H1 (cell line): ENCODE data around the gene CNNM3.

Experiments
- EGR1 ChIP-seq: IDR thresholded peaks from 2 replicates; pipeline ENCODE4 v1.6.1; 2011; ENCODE audit warnings: low read depth, low read length, borderline replicate concordance
- TF ChIP-seq, protein P1 (sequence below), 3 experiments: IDR thresholded peaks; 1 replicate in 2 of 3; 2 replicates in 1 of 3; pipeline versions ENCODE4 v1.5.1 to v1.6.1; 2011; ENCODE audit warnings: low read length in 3 of 3, mild to moderate bottlenecking in 3 of 3, inconsistent platforms in 2 of 3, low read depth in 1 of 3, moderate library complexity in 1 of 3; ENCODE audit not compliant: insufficient read depth in 1 of 3; ENCODE audit errors: control extremely low read depth in 1 of 3

DNA sequence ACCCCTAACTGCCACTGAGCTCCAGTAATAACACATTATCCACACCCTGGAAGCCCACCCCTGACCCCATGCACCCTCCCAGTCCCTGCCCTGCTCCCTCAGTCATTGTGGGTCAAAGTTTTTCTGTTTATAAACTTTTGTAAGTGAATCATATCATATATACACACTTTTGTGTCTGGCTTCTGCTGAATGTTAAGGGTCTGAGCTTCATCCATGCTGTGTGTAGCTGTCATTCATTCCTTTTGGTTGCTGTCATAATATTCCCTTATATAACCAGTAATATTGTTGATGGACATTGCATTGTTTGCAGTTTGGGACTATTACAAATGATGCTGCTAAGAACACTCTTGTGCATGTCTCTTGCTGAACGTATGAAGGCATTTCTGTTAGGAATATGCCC is 40.9 kb upstream of the CNNM3 start:
- TF ChIP-seq, protein P1, sequence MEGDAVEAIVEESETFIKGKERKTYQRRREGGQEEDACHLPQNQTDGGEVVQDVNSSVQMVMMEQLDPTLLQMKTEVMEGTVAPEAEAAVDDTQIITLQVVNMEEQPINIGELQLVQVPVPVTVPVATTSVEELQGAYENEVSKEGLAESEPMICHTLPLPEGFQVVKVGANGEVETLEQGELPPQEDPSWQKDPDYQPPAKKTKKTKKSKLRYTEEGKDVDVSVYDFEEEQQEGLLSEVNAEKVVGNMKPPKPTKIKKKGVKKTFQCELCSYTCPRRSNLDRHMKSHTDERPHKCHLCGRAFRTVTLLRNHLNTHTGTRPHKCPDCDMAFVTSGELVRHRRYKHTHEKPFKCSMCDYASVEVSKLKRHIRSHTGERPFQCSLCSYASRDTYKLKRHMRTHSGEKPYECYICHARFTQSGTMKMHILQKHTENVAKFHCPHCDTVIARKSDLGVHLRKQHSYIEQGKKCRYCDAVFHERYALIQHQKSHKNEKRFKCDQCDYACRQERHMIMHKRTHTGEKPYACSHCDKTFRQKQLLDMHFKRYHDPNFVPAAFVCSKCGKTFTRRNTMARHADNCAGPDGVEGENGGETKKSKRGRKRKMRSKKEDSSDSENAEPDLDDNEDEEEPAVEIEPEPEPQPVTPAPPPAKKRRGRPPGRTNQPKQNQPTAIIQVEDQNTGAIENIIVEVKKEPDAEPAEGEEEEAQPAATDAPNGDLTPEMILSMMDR (IDR thresholded peaks at IDR 0.05; ENCODE audit: control extremely low read depth in 1 of 3, insufficient read depth in 1 of 3, low read depth in 1 of 3, low read length in 3 of 3): no peak
- no peak for TF ChIP-seq EGR1
